ENCODE measurements around the gene SIAH2. TPM values are rescaled to one million over a fixed set of nuclear protein-coding genes. Genes with fewer than 3 reads are reported as not detected.

SIAH2 gene
- total and polyA plus RNA-seq, 4 donors, result 7.5 to 37.9 (median 21.9) TPM

DNA sequence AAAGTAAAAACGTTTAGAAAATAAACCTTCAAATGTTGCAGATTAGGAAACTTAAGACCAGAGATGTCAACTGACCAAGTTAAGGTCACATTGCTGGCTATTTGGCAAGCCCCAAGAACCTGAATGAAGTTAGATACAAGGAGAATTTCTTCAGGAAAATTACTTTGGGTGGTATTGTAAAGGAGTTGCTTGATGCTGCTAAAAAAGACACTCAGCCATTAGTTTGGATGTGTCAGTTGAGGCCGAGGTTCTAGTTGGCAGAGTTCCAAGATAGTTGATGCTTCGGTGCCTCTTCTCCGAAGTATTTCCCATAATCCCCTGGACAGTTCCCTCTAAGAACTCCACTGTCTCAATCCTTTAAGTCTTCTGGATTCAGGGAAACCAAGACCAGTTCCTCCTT lies 24.3 kb downstream of the SIAH2 start:
- Histone ChIP-seq H3K36me3 (ENCODE audit: control insufficient read depth in 4 of 4, insufficient read depth in 4 of 4, low read length in 4 of 4) (peaks cover 0 to 6% (median 3%) of the 10 kb centered on the region in 4 donors), H3K9me3 (ENCODE audit: control insufficient read depth in 4 of 4, insufficient read depth in 3 of 4, low read length in 3 of 4) (no peaks in the 10 kb centered on the region), H3K9ac (ENCODE audit: insufficient read depth in 1 of 2, low read length in 2 of 2) (no peak overlapping the region), H3K27ac (ENCODE audit: low read depth in 1 of 2, low read length in 1 of 2) (no peak overlapping the region), H3K4me1 (ENCODE audit: control insufficient read depth in 5 of 5, insufficient read depth in 5 of 5, low read length in 5 of 5) (peaks cover 0 to 7% (median 2%) of the 10 kb centered on the region in 5 donors), H3K27me3 (ENCODE audit: control insufficient read depth in 3 of 3, insufficient read depth in 3 of 3, low read length in 2 of 3) (no peaks in the 10 kb centered on the region), H3K4me3 (no peak overlapping the region)
- no peak for DNase-seq
- no peak for ATAC-seq (ENCODE audit: insufficient read depth, low FRiP score)
- TF ChIP-seq, protein P1, sequence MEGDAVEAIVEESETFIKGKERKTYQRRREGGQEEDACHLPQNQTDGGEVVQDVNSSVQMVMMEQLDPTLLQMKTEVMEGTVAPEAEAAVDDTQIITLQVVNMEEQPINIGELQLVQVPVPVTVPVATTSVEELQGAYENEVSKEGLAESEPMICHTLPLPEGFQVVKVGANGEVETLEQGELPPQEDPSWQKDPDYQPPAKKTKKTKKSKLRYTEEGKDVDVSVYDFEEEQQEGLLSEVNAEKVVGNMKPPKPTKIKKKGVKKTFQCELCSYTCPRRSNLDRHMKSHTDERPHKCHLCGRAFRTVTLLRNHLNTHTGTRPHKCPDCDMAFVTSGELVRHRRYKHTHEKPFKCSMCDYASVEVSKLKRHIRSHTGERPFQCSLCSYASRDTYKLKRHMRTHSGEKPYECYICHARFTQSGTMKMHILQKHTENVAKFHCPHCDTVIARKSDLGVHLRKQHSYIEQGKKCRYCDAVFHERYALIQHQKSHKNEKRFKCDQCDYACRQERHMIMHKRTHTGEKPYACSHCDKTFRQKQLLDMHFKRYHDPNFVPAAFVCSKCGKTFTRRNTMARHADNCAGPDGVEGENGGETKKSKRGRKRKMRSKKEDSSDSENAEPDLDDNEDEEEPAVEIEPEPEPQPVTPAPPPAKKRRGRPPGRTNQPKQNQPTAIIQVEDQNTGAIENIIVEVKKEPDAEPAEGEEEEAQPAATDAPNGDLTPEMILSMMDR (IDR thresholded peaks at IDR 0.05; ENCODE audit: control extremely low read depth, extremely low read depth), result no peak
- WGBS, 2 donors, result 49 to 51% methylated on average over 4 of the region's 4 CpGs

DNA sequence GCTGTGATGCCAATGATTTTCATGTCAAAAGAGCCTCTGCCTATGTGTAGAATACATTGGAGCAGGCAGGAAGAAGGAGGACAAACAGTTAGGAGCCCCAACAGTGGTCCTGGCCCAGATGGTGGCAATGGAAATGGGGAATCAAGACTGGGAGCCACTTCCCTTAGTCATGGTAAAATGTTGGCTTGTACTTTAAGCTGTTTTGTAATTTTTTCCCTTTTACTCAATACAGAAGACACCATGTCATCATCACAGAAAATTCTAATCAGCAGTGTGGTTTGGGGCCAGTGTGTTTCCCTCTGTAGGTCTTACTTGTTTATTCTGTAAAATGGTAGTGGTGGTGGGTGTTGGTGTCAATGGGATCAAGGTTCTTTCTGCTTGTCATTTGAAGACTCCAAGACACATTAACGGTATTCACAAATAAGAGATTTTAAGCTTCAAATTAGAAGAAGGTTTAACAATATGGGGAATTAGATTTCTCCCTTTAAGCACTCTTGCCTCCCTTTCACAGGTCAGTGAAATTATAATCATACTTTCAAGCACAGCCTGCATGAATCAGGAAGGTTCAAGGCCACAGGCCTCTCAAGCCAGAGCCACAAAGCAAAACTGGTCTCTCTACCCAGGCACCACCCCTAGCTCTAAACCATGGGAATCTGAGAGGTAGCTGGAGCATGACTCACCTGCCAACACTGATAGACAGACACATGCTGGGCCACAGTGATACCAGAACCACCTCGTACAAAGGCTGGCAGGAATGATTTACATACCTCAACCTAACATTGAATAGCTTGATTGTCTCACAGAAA lies 24.9 kb downstream of the SIAH2 start:
- WGBS, 2 donors, result 85 to 89% methylated on average over 2 of the region's 2 CpGs
- Histone ChIP-seq H3K9me3 (ENCODE audit: control insufficient read depth in 4 of 4, insufficient read depth in 3 of 4, low read length in 3 of 4) (no peaks in the 10 kb centered on the region), H3K9ac (ENCODE audit: insufficient read depth in 1 of 2, low read length in 2 of 2) (no peak overlapping the region), H3K36me3 (ENCODE audit: control insufficient read depth in 4 of 4, insufficient read depth in 4 of 4, low read length in 4 of 4) (peaks cover 0 to 6% (median 3%) of the 10 kb centered on the region in 4 donors), H3K4me1 (ENCODE audit: control insufficient read depth in 5 of 5, insufficient read depth in 5 of 5, low read length in 5 of 5) (peaks cover 0 to 7% (median 2%) of the 10 kb centered on the region in 5 donors), H3K4me3 (no peak overlapping the region), H3K27me3 (ENCODE audit: control insufficient read depth in 3 of 3, insufficient read depth in 3 of 3, low read length in 2 of 3) (no peaks in the 10 kb centered on the region), H3K27ac (ENCODE audit: low read depth in 1 of 2, low read length in 1 of 2) (no peak overlapping the region)
- DNase-seq (no peak), ATAC-seq (ENCODE audit: insufficient read depth, low FRiP score) (no peak)
- TF ChIP-seq, protein P1 (IDR thresholded peaks at IDR 0.05; ENCODE audit: control extremely low read depth, extremely low read depth), result no peak

DNA sequence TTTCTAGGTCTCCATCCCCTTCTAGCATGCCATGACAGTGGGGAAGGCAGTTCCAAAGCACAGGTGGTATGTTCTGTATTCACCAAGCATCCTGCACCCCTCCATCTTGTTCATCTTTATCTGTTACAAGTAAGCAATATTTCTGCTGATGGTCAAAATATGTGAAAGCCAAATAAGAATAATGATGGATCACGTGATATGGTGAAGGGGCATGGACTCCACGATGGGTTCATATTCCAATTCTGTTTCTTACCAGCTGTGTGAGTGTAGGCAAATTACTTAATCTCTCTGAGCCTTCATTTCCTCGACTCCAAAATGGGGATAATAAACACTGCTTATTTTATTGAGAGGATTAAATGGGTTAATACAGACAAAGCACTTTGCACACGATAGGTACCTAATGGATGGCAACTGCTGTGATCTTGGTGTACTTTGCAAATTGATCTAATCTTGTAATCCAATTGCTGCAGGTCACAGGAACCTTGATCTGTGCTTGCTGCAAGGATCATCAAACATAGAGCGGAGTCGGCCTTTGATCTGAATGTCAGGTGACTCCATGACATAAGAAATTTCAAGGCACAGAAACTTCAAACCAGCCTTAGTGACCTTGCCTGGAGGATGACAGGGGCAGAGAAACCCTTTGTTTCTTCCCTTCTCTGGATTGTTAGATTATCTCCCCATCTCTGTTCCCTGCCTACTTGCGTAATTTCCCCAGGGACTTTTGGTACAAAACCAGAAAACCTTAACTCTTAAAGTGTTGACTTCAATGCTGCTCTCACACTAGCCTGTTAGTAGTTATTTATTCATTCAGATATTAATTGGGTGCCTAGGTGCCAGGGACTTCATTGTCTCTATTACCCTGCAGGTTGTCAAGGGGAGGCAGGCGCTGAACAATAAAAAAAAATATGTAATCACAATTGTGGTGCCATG lies 25.8 kb downstream of the SIAH2 start:
- no peaks in the 10 kb centered on the region for H3K27me3 ChIP-seq (ENCODE audit: control insufficient read depth in 3 of 3, insufficient read depth in 3 of 3, low read length in 2 of 3)
- H3K36me3 ChIP-seq (ENCODE audit: control insufficient read depth in 4 of 4, insufficient read depth in 4 of 4, low read length in 4 of 4), result peaks cover 0 to 6% (median 2%) of the 10 kb centered on the region in 4 donors
- no peaks in the 10 kb centered on the region for H3K9me3 ChIP-seq (ENCODE audit: control insufficient read depth in 4 of 4, insufficient read depth in 3 of 4, low read length in 3 of 4)
- H3K4me1 ChIP-seq (ENCODE audit: control insufficient read depth in 5 of 5, insufficient read depth in 5 of 5, low read length in 5 of 5), result peaks cover 0 to 7% (median 2%) of the 10 kb centered on the region in 5 donors
- H3K4me3 ChIP-seq, result no peak overlapping the region
- DNase-seq (peak in 1 of 3 donors; percentile 26), ATAC-seq (ENCODE audit: insufficient read depth, low FRiP score) (no peak)
- WGBS, 2 donors, result 70 to 77% methylated on average over 8 of the region's 8 CpGs
- no peak overlapping the region for H3K27ac ChIP-seq (ENCODE audit: low read depth in 1 of 2, low read length in 1 of 2)
- no peak overlapping the region for H3K9ac ChIP-seq (ENCODE audit: insufficient read depth in 1 of 2, low read length in 2 of 2)
- TF ChIP-seq, protein P1 (IDR thresholded peaks at IDR 0.05; ENCODE audit: control extremely low read depth, extremely low read depth), result no peak
